K562 (cell line): ENCODE data around the gene DDX55. TPM values are rescaled to one million over a fixed set of nuclear protein-coding genes. Genes with fewer than 3 reads are reported as not detected.

Experiments
- ATAC-seq: fragments of 200-7000 bp; cut with Tn5 transposase; 3 replicates; pipeline ENCODE4 v1.9.1; 2020; ENCODE audit warnings: moderate library complexity
- BruUV-seq: library from RNA; stranded (reverse); fragments of 400-500 nt; replicated peaks from 2 replicates; lab custom pipeline; 2021; lab: Mats Ljungman, UMichigan
- CTCF ChIA-PET: fragments of 300-600 bp; formaldehyde crosslinking; extraction: SDS; loops from one replicate; lab custom pipeline; 2021; ENCODE audit warnings: low intra/inter-chr PET ratio; lab: Yijun Ruan, JAX
- POLR2A ChIA-PET: fragments of 300-600, 350-650 bp; sonication (Branson Sonifier 250); formaldehyde crosslinking; extraction: SDS; loops from one replicate; lab custom pipeline; 2021; ENCODE audit warnings: antibody characterized with exemption, inconsistent platforms; lab: Yijun Ruan, JAX
- DNase-seq, 4 experiments: peaks; one replicate each; pipeline versions ENCODE4 v3.0.0 to v3.0.0-alpha.2; 2011 to 2018; ENCODE audit warnings: low spot score in 3 of 4, mixed read lengths in 3 of 4; ENCODE audit errors: extremely low read depth in 1 of 4
- FAIRE-seq: peaks from 2 replicates; lab custom pipeline; 2011; peaks lifted over from hg19 to GRCh38; lab: Jason Lieb, UNC
- H2AFZ ChIP-seq: 2 replicates; pipeline ENCODE4 v1.6.0; 2011; ENCODE audit warnings: low read depth, low read length, control low read depth, inconsistent platforms
- H3K27ac ChIP-seq: fragments of 200-600 bp; 3 replicates; pipeline ENCODE4 v1.8.0; 2011; ENCODE audit warnings: low read depth, mild to moderate bottlenecking, control low read depth, inconsistent platforms, low read length, moderate library complexity, mixed read lengths; ENCODE audit errors: extremely low read depth
- H3K27me3 ChIP-seq, 2 experiments: fragments of 300-600 bp in 1 of 2; 2 replicates in 1 of 2; 3 replicates in 1 of 2; pipeline versions ENCODE4 v1.6.0 to v1.8.0; 2011; ENCODE audit warnings: inconsistent platforms in 2 of 2, low read length in 2 of 2, mild to moderate bottlenecking in 1 of 2, mixed read lengths in 1 of 2, moderate library complexity in 1 of 2; ENCODE audit not compliant: control insufficient read depth in 2 of 2, insufficient read depth in 2 of 2
- H3K36me3 ChIP-seq: fragments of 300-600 bp; 3 replicates; pipeline ENCODE4 v1.8.0; 2011; ENCODE audit warnings: mild to moderate bottlenecking, low read length, inconsistent platforms; ENCODE audit not compliant: control insufficient read depth, insufficient read depth
- H3K4me1 ChIP-seq, 2 experiments: fragments of 200-600 bp in 1 of 2; replicated peaks in 1 of 2; 2 replicates in 1 of 2; 3 replicates in 1 of 2; pipeline versions ENCODE4 v1.5.1 to v1.8.0; 2011; ENCODE audit warnings: inconsistent platforms in 2 of 2, low read length in 2 of 2, mild to moderate bottlenecking in 1 of 2, mixed read lengths in 1 of 2, moderate library complexity in 1 of 2; ENCODE audit not compliant: control insufficient read depth in 2 of 2, insufficient read depth in 2 of 2
- H3K4me2 ChIP-seq: 2 replicates; pipeline ENCODE4 v1.6.1; 2011; ENCODE audit warnings: low read length, control low read depth, inconsistent platforms, mixed read lengths; ENCODE audit not compliant: insufficient read depth
- H3K4me3 ChIP-seq: fragments of 200-600 bp; sonication (generic), shearing (Covaris generic); 2 replicates; pipeline ENCODE4 v1.5.1; 2016; ENCODE audit warnings: control low read depth, inconsistent platforms
- H3K79me2 ChIP-seq: fragments of 200-600 bp; 3 replicates; pipeline ENCODE4 v1.8.0; 2011; ENCODE audit warnings: low read length, inconsistent platforms; ENCODE audit not compliant: control insufficient read depth, insufficient read depth
- H3K9ac ChIP-seq, 2 experiments: 2 replicates each; pipeline versions ENCODE4 v1.6.0 to v1.6.1; 2011; ENCODE audit warnings: low read depth in 2 of 2, low read length in 2 of 2, control low read depth in 1 of 2, inconsistent platforms in 1 of 2, mild to moderate bottlenecking in 1 of 2, mixed read lengths in 1 of 2; ENCODE audit not compliant: insufficient read depth in 1 of 2
- H3K9me1 ChIP-seq: one replicate; pipeline ENCODE4 v1.6.0; 2011; ENCODE audit warnings: inconsistent platforms, mild to moderate bottlenecking, low read length, moderate library complexity; ENCODE audit not compliant: control insufficient read depth, insufficient read depth
- H3K9me3 ChIP-seq: replicated peaks from 2 replicates; pipeline ENCODE4 v1.5.1; 2011; ENCODE audit warnings: low read depth, low read length, inconsistent platforms; ENCODE audit not compliant: control insufficient read depth, insufficient read depth
- H4K20me1 ChIP-seq: replicated peaks from 2 replicates; pipeline ENCODE4 v1.6.1; 2011; ENCODE audit warnings: low read length, inconsistent platforms, mixed read lengths; ENCODE audit not compliant: control insufficient read depth, insufficient read depth
- CTCFL ChIP-seq: IDR thresholded peaks from 2 replicates; pipeline ENCODE4 v1.6.1; 2011; ENCODE audit warnings: borderline replicate concordance, low read depth, mild to moderate bottlenecking, moderate library complexity, low read length; ENCODE audit not compliant: insufficient read depth, poor library complexity, severe bottlenecking
- EGR1 ChIP-seq: fragments of 450-650 bp; conservative IDR thresholded peaks from 2 replicates; pipeline ENCODE4 v1.6.1; 2017; ENCODE audit warnings: mild to moderate bottlenecking
- FIP1L1 ChIP-seq: fragments of 200-400 bp; formaldehyde crosslinking; IDR thresholded peaks from 2 replicates; pipeline ENCODE4 v1.6.1; 2018; ENCODE audit warnings: mild to moderate bottlenecking, low read depth, low read length; ENCODE audit not compliant: poor library complexity, severe bottlenecking
- GMEB1 ChIP-seq: fragments of 250-450 bp; sonication (Bioruptor Pico); IDR thresholded peaks from 2 replicates; pipeline ENCODE4 v1.4.0; 2020; ENCODE audit warnings: mild to moderate bottlenecking
- IFI16 ChIP-seq: fragments of 250-450 bp; sonication (Bioruptor Pico); IDR thresholded peaks from 2 replicates; pipeline ENCODE4 v2.1.2; 2022; ENCODE audit warnings: mild to moderate bottlenecking, inconsistent platforms
- KLF13 ChIP-seq: fragments of 450-650 bp; IDR thresholded peaks from 2 replicates; pipeline ENCODE4 v1.6.1; 2016; ENCODE audit warnings: missing genetic modification characterization, low read depth, mild to moderate bottlenecking, missing compliant biosample characterization, moderate library complexity, borderline replicate concordance
- POLR3G ChIP-seq: IDR thresholded peaks from 2 replicates; pipeline ENCODE4 v1.6.1; 2011; ENCODE audit not compliant: insufficient read length, insufficient replicate concordance; ENCODE audit errors: extremely low read depth
- STAT5A ChIP-seq: IDR thresholded peaks from 2 replicates; pipeline ENCODE4 v1.6.1; 2012; ENCODE audit warnings: low read length, inconsistent platforms, borderline replicate concordance
- TAF7 ChIP-seq: fragments of 450-650 bp; IDR thresholded peaks from 2 replicates; pipeline ENCODE4 v1.6.1; 2016; ENCODE audit warnings: missing genetic modification characterization, missing compliant biosample characterization
- ZKSCAN8 ChIP-seq: fragments of 200-800 bp; sonication (Bioruptor generic); IDR thresholded peaks from 2 replicates; pipeline ENCODE4 v1.6.1; 2016; ENCODE audit warnings: missing genetic modification characterization, missing compliant biosample characterization
- WGBS: fragments of 100-300 bp; shearing (Covaris generic); methylation state at CpG from one replicate; pipeline ENCODE4 v1.1.6; 2016; ENCODE audit warnings: low coverage, mixed read lengths; ENCODE audit not compliant: insufficient coverage; ENCODE audit errors: missing lambda C conversion rate; 5-methylcytosine and 5-hydroxymethylcytosine counted together
- in situ Hi-C: fragments of 300-500 bp; cut with MboI; formaldehyde crosslinking; loops from 4 replicates; pipeline ENCODE4 v1.15.0; 2018; ENCODE audit warnings: inconsistent platforms, mixed read lengths
- intact Hi-C: fragments of 100-400 bp; cut with micrococcal nuclease; formaldehyde crosslinking; loops from 2 replicates; pipeline ENCODE4 v1.14.2; 2022
- polyA plus RNA-seq, 8 experiments: library from polyadenylated mRNA; depleted of rRNA in 4 of 8; stranded (reverse) in 5 of 8; unstranded in 3 of 8; fragments of >200 nt; fragmentation: Nextera tagmentation in 2 of 8; fragmentation: Illumina TruSeq in 1 of 8; extraction: Ambion mirVana in 2 of 8; extraction: Trizol in 1 of 8; gene quantifications; 2 replicates each; pipeline versions ENCODE4 v1.2.1 to v1.2.3, GENCODE V29; 2011 to 2014; ENCODE audit warnings: inconsistent platforms in 1 of 8, missing spikeins in 1 of 8
- total RNA-seq, 7 experiments: library from RNA; depleted of rRNA in 6 of 7; stranded (reverse); fragments of >200 nt in 6 of 7; fragmentation: Illumina TruSeq in 2 of 7; extraction: Trizol in 2 of 7; gene quantifications; 2 replicates each; pipeline versions ENCODE4 v1.2.1 to v1.2.3, GENCODE V29; 2011 to 2021; ENCODE audit warnings: low replicate concordance in 1 of 7

DDX55 gene
- total and polyA plus RNA-seq, 9 of the 15 experiments (the other 6 are each of a cell fraction or from before 2014, with no cell fraction given), result 10.6 to 71.0 (median 60.9) TPM

- ATAC-seq, result no peak
- Histone ChIP-seq H2AFZ (no peak overlapping the region), H3K79me2 (peaks cover 8% of the 10 kb centered on the region), H3K4me2 (no peak overlapping the region), H4K20me1 (no peaks in the 10 kb centered on the region), H3K9me1 (no peaks in the 10 kb centered on the region), H3K36me3 (peaks cover 94% of the 10 kb centered on the region), H3K27ac (no peak overlapping the region), H3K9me3 (no peaks in the 10 kb centered on the region), H3K4me3 (no peak overlapping the region), H3K9ac (no peak overlapping the region), H3K27me3 (no peaks in the 10 kb centered on the region), H3K4me1 (no peaks in the 10 kb centered on the region)
- ChIA-PET POLR2A (interaction anchor here (0.6 kb wide), 1 partner anchor 17 kb away, joined by 3 read pairs; no protein-coding TSS in a partner anchor), CTCF (no interaction called here)
- 92% methylated on average over 3 of the region's 3 CpGs for WGBS
- intact Hi-C loops (no loop called here), in situ Hi-C loops (no loop called here)
- FAIRE-seq, result no peak
- BruUV-seq, result no TSS peak
- no peak for DNase-seq
- TF ChIP-seq STAT5A, result no peak
- no peak for TF ChIP-seq FIP1L1
- no peak for TF ChIP-seq GMEB1
- no peak for TF ChIP-seq CTCFL
- no peak for TF ChIP-seq IFI16 (CRISPR knock-in tag)
- no peak for TF ChIP-seq POLR3G
- TF ChIP-seq ZKSCAN8 (CRISPR knock-in tag), result no peak
- TF ChIP-seq TAF7, result no peak
- no peak for TF ChIP-seq KLF13 (tag)
- TF ChIP-seq EGR1, result no peak
Observed at GRCh38 chr12:123645380-123645779, 43.5 kb downstream of the DDX55 start.
